ENCODE results near the gene STING1. TPM values are rescaled to one million over a fixed set of nuclear protein-coding genes. Genes with fewer than 3 reads are reported as not detected.

STING1 gene
- total and polyA plus RNA-seq, 2 of the 13 experiments (the other 11 are each of a cell fraction or from before 2014, with no cell fraction given), result 1.3 to 4.4 TPM

GRCh38 chr5:139475865-139476617 is 6.5 kb downstream of the STING1 start:
- H3K9ac ChIP-seq (ENCODE audit: insufficient read depth, low read depth, low read length), result no peak overlapping the region
- ATAC-seq (no peak), DNase-seq (ENCODE audit: low spot score) (no peak), FAIRE-seq (no peak)
- intact Hi-C loops (cut with micrococcal nuclease; ENCODE audit: unreplicated experiment) (no loop called here), in situ Hi-C loops (cut with HindIII; ENCODE audit: extremely low pct_ligation_motif_present, low pct_unique_long_range_greater_than_20kb) (no loop called here)
- H3K36me3 ChIP-seq (replicated peaks in 1 of 2; ENCODE audit: control insufficient read depth in 1 of 2, insufficient read depth in 2 of 2, low read length in 2 of 2), result no peaks in the 10 kb centered on the region
- TF ChIP-seq POLR2AphosphoS5 (IDR thresholded peaks at IDR 0.05; ENCODE audit: low read depth, low read length) (no peak), NFATC3 (CRISPR knock-in tag; IDR thresholded peaks at IDR 0.05) (no peak), EP300 (IDR thresholded peaks at IDR 0.05; ENCODE audit: low read depth in 2 of 2, low read length in 2 of 2) (no peak), EP300 (CRISPR knock-in tag; IDR thresholded peaks at IDR 0.05; ENCODE audit: borderline replicate concordance) (no peak), HNRNPK (IDR thresholded peaks at IDR 0.05; ENCODE audit: low read depth, low read length, poor library complexity, severe bottlenecking) (no peak), HNF4A (CRISPR knock-in tag; IDR thresholded peaks at IDR 0.05) (no peak), MATR3 (CRISPR knock-in tag; IDR thresholded peaks at IDR 0.05) (no peak), CENPX (CRISPR knock-in tag; IDR thresholded peaks at IDR 0.05) (no peak), HNRNPUL1 (IDR thresholded peaks at IDR 0.05; ENCODE audit: low read depth, low read length) (no peak), ZNF335 (CRISPR knock-in tag; IDR thresholded peaks at IDR 0.05) (no peak), ZNF33A (CRISPR knock-in tag; IDR thresholded peaks at IDR 0.05; ENCODE audit: borderline replicate concordance) (no peak), ZC3H4 (CRISPR knock-in tag; IDR thresholded peaks at IDR 0.05; ENCODE audit: borderline replicate concordance) (no peak)
- TF ChIP-seq, protein P1, sequence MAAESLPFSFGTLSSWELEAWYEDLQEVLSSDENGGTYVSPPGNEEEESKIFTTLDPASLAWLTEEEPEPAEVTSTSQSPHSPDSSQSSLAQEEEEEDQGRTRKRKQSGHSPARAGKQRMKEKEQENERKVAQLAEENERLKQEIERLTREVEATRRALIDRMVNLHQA (CRISPR knock-in tag; IDR thresholded peaks at IDR 0.05), result no peak
- TF ChIP-seq, protein P2, sequence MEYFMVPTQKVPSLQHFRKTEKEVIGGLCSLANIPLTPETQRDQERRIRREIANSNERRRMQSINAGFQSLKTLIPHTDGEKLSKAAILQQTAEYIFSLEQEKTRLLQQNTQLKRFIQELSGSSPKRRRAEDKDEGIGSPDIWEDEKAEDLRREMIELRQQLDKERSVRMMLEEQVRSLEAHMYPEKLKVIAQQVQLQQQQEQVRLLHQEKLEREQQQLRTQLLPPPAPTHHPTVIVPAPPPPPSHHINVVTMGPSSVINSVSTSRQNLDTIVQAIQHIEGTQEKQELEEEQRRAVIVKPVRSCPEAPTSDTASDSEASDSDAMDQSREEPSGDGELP (IDR thresholded peaks at IDR 0.05; ENCODE audit: borderline replicate concordance, low read depth), result no peak
- TF ChIP-seq, protein P3, sequence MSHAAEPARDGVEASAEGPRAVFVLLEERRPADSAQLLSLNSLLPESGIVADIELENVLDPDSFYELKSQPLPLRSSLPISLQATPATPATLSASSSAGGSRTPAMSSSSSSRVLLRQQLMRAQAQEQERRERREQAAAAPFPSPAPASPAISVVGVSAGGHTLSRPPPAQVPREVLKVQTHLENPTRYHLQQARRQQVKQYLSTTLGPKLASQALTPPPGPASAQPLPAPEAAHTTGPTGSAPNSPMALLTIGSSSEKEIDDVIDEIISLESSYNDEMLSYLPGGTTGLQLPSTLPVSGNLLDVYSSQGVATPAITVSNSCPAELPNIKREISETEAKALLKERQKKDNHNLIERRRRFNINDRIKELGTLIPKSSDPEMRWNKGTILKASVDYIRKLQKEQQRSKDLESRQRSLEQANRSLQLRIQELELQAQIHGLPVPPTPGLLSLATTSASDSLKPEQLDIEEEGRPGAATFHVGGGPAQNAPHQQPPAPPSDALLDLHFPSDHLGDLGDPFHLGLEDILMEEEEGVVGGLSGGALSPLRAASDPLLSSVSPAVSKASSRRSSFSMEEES (CRISPR knock-in tag; IDR thresholded peaks at IDR 0.05), result no peak
- H3K27me3 ChIP-seq (ENCODE audit: control insufficient read depth in 1 of 2, insufficient read depth in 2 of 2, low read length in 2 of 2), result peaks cover 0 to 21% of the 10 kb centered on the region in 2 experiments; a peak in 4 of 5 replicates
- peaks cover 16% of the 10 kb centered on the region for H3K4me1 ChIP-seq (ENCODE audit: insufficient read depth, low read length)
- no peak overlapping the region for H3K4me3 ChIP-seq (replicated peaks in 1 of 3; ENCODE audit: insufficient read depth in 1 of 3, low read depth in 2 of 3, low read length in 3 of 3)
- POLR2A ChIA-PET, result interaction anchor here (0.6 kb wide), 1 partner anchor 25 kb away, joined by 3 read pairs; no protein-coding TSS in a partner anchor
- no peaks in the 10 kb centered on the region for H4K20me1 ChIP-seq (ENCODE audit: insufficient read depth, low read length)
- CTCF ChIA-PET (ENCODE audit: low intra/inter-chr PET ratio, low total read pairs), result no interaction called here
- no peak overlapping the region for H3K27ac ChIP-seq (ENCODE audit: extremely low read length, insufficient read depth, low read length)
- H3K4me2 ChIP-seq (ENCODE audit: low read depth, low read length), result no peak overlapping the region
- no peaks in the 10 kb centered on the region for H3K79me2 ChIP-seq (ENCODE audit: insufficient read depth, low read length)
- no peaks in the 10 kb centered on the region for H3K9me3 ChIP-seq (ENCODE audit: low read length)
- no peak overlapping the region for H2AFZ ChIP-seq (ENCODE audit: low read length)
- 77% methylated on average over 11 of the region's 13 CpGs for WGBS (ENCODE audit: low lambda C conversion rate)
- BruUV-seq (replicated peaks), result no TSS peak

All from HepG2 (cell line).